Measurements from ENCODE around the gene PALM3. TPM values are rescaled to one million over a fixed set of nuclear protein-coding genes. Genes with fewer than 3 reads are reported as not detected.

The PALM3 gene
- total RNA-seq, 2 experiments from 2014 or later: 0.25 TPM; not detected in 1

DNA sequence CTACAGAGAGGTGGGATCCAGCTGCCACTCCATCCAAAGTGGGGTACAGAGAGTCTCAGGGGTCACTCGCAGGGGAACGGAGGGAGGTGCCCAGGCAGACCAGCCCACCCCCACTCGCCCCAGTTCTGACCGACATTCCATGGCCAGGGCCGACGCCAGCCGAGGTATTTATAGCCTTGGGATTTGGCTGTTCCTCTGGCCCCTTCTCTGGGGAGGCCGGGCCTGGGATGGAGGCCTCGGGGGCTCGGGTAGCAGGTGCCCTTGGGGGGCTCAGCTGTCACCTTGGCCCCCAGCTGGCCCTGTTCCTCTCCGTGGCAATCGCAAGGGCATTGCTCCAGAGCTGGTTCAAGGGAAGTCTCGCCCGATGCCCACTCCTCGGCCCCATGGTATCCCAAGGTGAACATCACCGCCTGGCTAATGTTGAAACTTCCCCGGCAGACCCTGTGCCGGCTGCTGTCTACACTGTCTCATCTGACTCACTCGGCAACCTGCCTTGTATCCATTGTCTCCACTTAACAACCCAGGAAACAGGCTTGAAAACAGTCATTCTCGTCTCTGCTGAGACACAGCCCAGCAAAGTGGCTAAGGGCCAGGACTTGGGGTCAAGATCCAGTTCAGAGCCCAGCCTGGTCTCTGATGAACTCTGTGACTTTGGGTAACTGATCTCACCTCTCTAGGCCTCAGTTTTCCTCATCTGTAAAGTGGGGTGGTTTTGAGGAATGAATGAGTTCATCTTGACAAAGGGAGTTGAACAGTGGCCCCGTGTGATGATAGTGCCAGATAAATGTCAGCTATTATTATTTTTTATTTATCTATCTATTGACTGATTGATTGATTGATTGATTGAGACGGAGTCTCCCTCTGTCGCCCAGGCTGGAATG, 45.9 kb upstream of the PALM3 start:
- intact Hi-C loops (cut with DNase I, micrococcal nuclease): no loop called here
- Histone ChIP-seq H3K4me1 (ENCODE audit: insufficient read depth, low read length) (peaks cover 19% of the 10 kb centered on the region), H3K27ac (ENCODE audit: low read depth in 1 of 2, low read length in 2 of 2) (no peak overlapping the region), H3K4me3 (ENCODE audit: low read length) (no peak overlapping the region), H3K9me3 (ENCODE audit: control insufficient read depth in 1 of 2, insufficient read depth in 1 of 2, low read length in 2 of 2) (no peaks in the 10 kb centered on the region), H3K27me3 (ENCODE audit: control insufficient read depth in 1 of 2, insufficient read depth in 2 of 2, low read length in 2 of 2) (no peaks in the 10 kb centered on the region), H3K36me3 (ENCODE audit: insufficient read depth, low read length) (peaks cover 24% of the 10 kb centered on the region)
- H3K27me3 Mint-ChIP-seq: no peaks in the 10 kb centered on the region
- no peak overlapping the region for H3K4me3 Mint-ChIP-seq
- no peak for TF ChIP-seq CTCF (IDR thresholded peaks at IDR 0.05)
- DNase-seq: no peak
- CTCF ChIA-PET: no interaction called here
- POLR2A ChIA-PET: no interaction called here
- H3K36me3 Mint-ChIP-seq (ENCODE audit: low read depth): peaks cover 12% of the 10 kb centered on the region
- no peak for ATAC-seq (ENCODE audit: poor library complexity)
- peaks cover 15% of the 10 kb centered on the region for H3K4me1 Mint-ChIP-seq (ENCODE audit: low read depth)
- no peak overlapping the region for H3K27ac Mint-ChIP-seq
- H3K9me3 Mint-ChIP-seq: no peaks in the 10 kb centered on the region

GRCh38 chr19:14106840-14107239, 45.0 kb upstream of the PALM3 start:
- Mint-ChIP-seq H3K36me3 (ENCODE audit: low read depth) (peaks cover 12% of the 10 kb centered on the region), H3K4me3 (no peak overlapping the region), H3K27me3 (no peaks in the 10 kb centered on the region), H3K27ac (no peak overlapping the region), H3K9me3 (no peaks in the 10 kb centered on the region), H3K4me1 (ENCODE audit: low read depth) (peaks cover 11% of the 10 kb centered on the region)
- Histone ChIP-seq H3K36me3 (ENCODE audit: insufficient read depth, low read length) (peaks cover 34% of the 10 kb centered on the region), H3K4me1 (ENCODE audit: insufficient read depth, low read length) (peaks cover 10% of the 10 kb centered on the region), H3K27me3 (ENCODE audit: control insufficient read depth in 1 of 2, insufficient read depth in 2 of 2, low read length in 2 of 2) (no peaks in the 10 kb centered on the region), H3K9me3 (ENCODE audit: control insufficient read depth in 1 of 2, insufficient read depth in 1 of 2, low read length in 2 of 2) (no peaks in the 10 kb centered on the region), H3K4me3 (ENCODE audit: low read length) (no peak overlapping the region), H3K27ac (ENCODE audit: low read depth in 1 of 2, low read length in 2 of 2) (no peak overlapping the region)
- ATAC-seq (ENCODE audit: poor library complexity) (no peak), DNase-seq (no peak)
- intact Hi-C loops (cut with DNase I, micrococcal nuclease): no loop called here
- POLR2A ChIA-PET: no interaction called here
- no peak for TF ChIP-seq CTCF (IDR thresholded peaks at IDR 0.05)
- CTCF ChIA-PET: no interaction called here

DNA sequence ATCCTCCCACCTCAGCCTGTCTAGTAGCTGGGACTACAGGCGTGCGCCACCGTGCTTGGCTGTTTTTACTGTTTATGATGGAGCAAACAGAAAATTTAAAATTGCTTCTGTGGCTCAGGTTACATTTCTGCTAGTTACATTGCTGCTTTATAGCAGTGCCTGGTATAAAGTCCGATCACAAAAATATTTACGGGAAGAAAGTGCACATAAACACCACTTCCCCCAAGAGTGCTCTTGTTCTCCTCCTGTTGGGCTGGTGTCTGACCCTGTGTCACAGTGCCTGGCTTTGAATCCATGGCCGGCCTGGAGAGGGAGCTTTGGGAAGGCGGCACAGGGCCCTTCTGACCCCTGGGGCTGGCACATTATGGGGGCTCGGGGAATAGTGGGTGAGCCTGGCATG, 43.8 kb upstream of the PALM3 start:
- H3K4me3 ChIP-seq (ENCODE audit: low read length): no peak overlapping the region
- intact Hi-C loops (cut with DNase I, micrococcal nuclease): no loop called here
- no peaks in the 10 kb centered on the region for H3K9me3 ChIP-seq (ENCODE audit: control insufficient read depth in 1 of 2, insufficient read depth in 1 of 2, low read length in 2 of 2)
- H3K4me1 ChIP-seq (ENCODE audit: insufficient read depth, low read length): peaks cover 3% of the 10 kb centered on the region
- no peak for ATAC-seq (ENCODE audit: poor library complexity)
- H3K9me3 Mint-ChIP-seq: no peaks in the 10 kb centered on the region
- no peaks in the 10 kb centered on the region for H3K27me3 ChIP-seq (ENCODE audit: control insufficient read depth in 1 of 2, insufficient read depth in 2 of 2, low read length in 2 of 2)
- POLR2A ChIA-PET: interaction anchor here (0.7 kb wide), 1 partner anchor 23 kb away, joined by 3 read pairs; no protein-coding TSS in a partner anchor
- no peak for TF ChIP-seq CTCF (IDR thresholded peaks at IDR 0.05)
- CTCF ChIA-PET: no interaction called here
- H3K4me3 Mint-ChIP-seq: no peak overlapping the region
- no peak overlapping the region for H3K27ac Mint-ChIP-seq
- H3K36me3 ChIP-seq (ENCODE audit: insufficient read depth, low read length): peaks cover 37% of the 10 kb centered on the region
- H3K4me1 Mint-ChIP-seq (ENCODE audit: low read depth): peaks cover 5% of the 10 kb centered on the region
- no peak for DNase-seq
- peaks cover 16% of the 10 kb centered on the region for H3K36me3 Mint-ChIP-seq (ENCODE audit: low read depth)
- no peaks in the 10 kb centered on the region for H3K27me3 Mint-ChIP-seq
- no peak overlapping the region for H3K27ac ChIP-seq (ENCODE audit: low read depth in 1 of 2, low read length in 2 of 2)

Measured in CD4-positive, alpha-beta T cell (primary cell).